PC-9 (cell line): ENCODE results near the gene HOATZ. TPM values are rescaled to one million over a fixed set of nuclear protein-coding genes. Genes with fewer than 3 reads are reported as not detected.

ENCODE experiments used
- BruUV-seq: library from RNA; stranded (reverse); fragments of 400-500 nt; replicated peaks from 2 replicates; lab custom pipeline; 2021; lab: Mats Ljungman, UMichigan
- CTCF ChIA-PET: fragments of 300-600 bp; sonication (Branson Sonifier 250); formaldehyde crosslinking; loops from one replicate; lab custom pipeline; 2022; ENCODE audit warnings: antibody characterized with exemption; lab: Charles Lee
- POLR2A ChIA-PET: fragments of 300-600 bp; sonication (Branson Sonifier 250); formaldehyde crosslinking; loops from one replicate; lab custom pipeline; 2022; ENCODE audit warnings: antibody characterized with exemption; ENCODE audit not compliant: unreplicated experiment; lab: Charles Lee
- DNase-seq, 2 experiments: peaks; one replicate each; pipeline versions ENCODE4 v3.0.0 to v3.0.0-alpha.2; 2015 to 2022; ENCODE audit warnings: mixed read lengths in 1 of 2
- H2AFZ ChIP-seq: fragments of 200-600 bp; sonication (generic); 2 replicates; pipeline ENCODE4 v1.8.1; 2017; ENCODE audit warnings: antibody characterized with exemption
- H3F3A ChIP-seq: fragments of 200-600 bp; sonication (generic); 2 replicates; pipeline ENCODE4 v1.8.1; 2017; ENCODE audit warnings: antibody characterized with exemption, mild to moderate bottlenecking, low read depth; ENCODE audit not compliant: insufficient read depth
- H3K27ac ChIP-seq: fragments of 200-600 bp; sonication (generic); 2 replicates; pipeline ENCODE4 v1.6.1; 2016; ENCODE audit warnings: mixed run types
- H3K27me3 ChIP-seq: fragments of 200-600 bp; sonication (generic); 2 replicates; pipeline ENCODE4 v1.6.1; 2016; ENCODE audit warnings: low read depth, mixed run types; ENCODE audit not compliant: insufficient read depth
- H3K36me3 ChIP-seq: fragments of 200-600 bp; sonication (generic); 2 replicates; pipeline ENCODE4 v1.6.1; 2016; ENCODE audit warnings: low read depth, mixed run types
- H3K4me1 ChIP-seq: fragments of 200-600 bp; sonication (generic); replicated peaks from 2 replicates; pipeline ENCODE4 v1.6.1; 2016; ENCODE audit warnings: mixed run types; ENCODE audit not compliant: insufficient read depth
- H3K4me2 ChIP-seq: fragments of 200-600 bp; sonication (generic); 2 replicates; pipeline ENCODE4 v1.6.1; 2017; ENCODE audit warnings: mixed run types
- H3K4me3 ChIP-seq: fragments of 200-600 bp; sonication (generic); 2 replicates; pipeline ENCODE4 v1.6.1; 2016; ENCODE audit warnings: mixed run types
- H3K79me2 ChIP-seq: fragments of 200-600 bp; sonication (generic); 2 replicates; pipeline ENCODE4 v1.6.1; 2017; ENCODE audit warnings: low read depth, mixed run types
- H3K9me2 ChIP-seq: fragments of 200-600 bp; sonication (generic); 2 replicates; pipeline ENCODE4 v1.8.1; 2017; ENCODE audit warnings: mild to moderate bottlenecking; ENCODE audit not compliant: insufficient read depth
- H3K9me3 ChIP-seq: fragments of 200-600 bp; sonication (generic); 2 replicates; pipeline ENCODE4 v1.8.1; 2016; ENCODE audit warnings: low read depth; ENCODE audit not compliant: insufficient read depth
- H4K20me1 ChIP-seq: fragments of 200-600 bp; sonication (generic); 2 replicates; pipeline ENCODE4 v1.8.1; 2017; ENCODE audit not compliant: insufficient read depth
- CTCF ChIP-seq: fragments of 200-600 bp; sonication (generic); conservative IDR thresholded peaks from 2 replicates; pipeline ENCODE4 v1.6.1; 2017; ENCODE audit warnings: mixed run types, antibody characterized with exemption, mild to moderate bottlenecking, moderate library complexity
- EZH2 ChIP-seq: fragments of 200-600 bp; sonication (generic); IDR thresholded peaks from 2 replicates; pipeline ENCODE4 v1.8.0; 2017; ENCODE audit warnings: antibody characterized with exemption, low read depth
- intact Hi-C: fragments of 100-400 bp; cut with micrococcal nuclease; formaldehyde crosslinking; loops from one replicate; pipeline ENCODE4 v1.10.0; 2022; ENCODE audit not compliant: unreplicated experiment
- total RNA-seq: library from RNA; stranded (reverse); gene quantifications from 2 replicates; pipeline ENCODE4 v1.2.3, GENCODE V29; 2021

HOATZ gene
- total RNA-seq, 1 experiment from 2014 or later: not detected

- H3K9me2 ChIP-seq: no peaks in the 10 kb centered on the region
- ChIA-PET POLR2A (no interaction called here), CTCF (no interaction called here)
- H3K4me2 ChIP-seq: peak overlapping the region; percentile 0; the same call in 1 of the 2 replicates
- no peak for TF ChIP-seq EZH2
- no peak for TF ChIP-seq CTCF
- no peak overlapping the region for H2AFZ ChIP-seq
- H3K36me3 ChIP-seq: no peaks in the 10 kb centered on the region
- peak; percentile 2 to 61 for DNase-seq
- no peaks in the 10 kb centered on the region for H4K20me1 ChIP-seq
- intact Hi-C loops: no loop called here
- no TSS peak for BruUV-seq
- H3K4me3 ChIP-seq: no peak overlapping the region
- H3F3A ChIP-seq: no peaks in the 10 kb centered on the region; the same call in 1 of the 2 replicates
- no peak overlapping the region for H3K27ac ChIP-seq
- no peaks in the 10 kb centered on the region for H3K79me2 ChIP-seq
- H3K4me1 ChIP-seq: peaks cover 20% of the 10 kb centered on the region
- no peaks in the 10 kb centered on the region for H3K27me3 ChIP-seq
- H3K9me3 ChIP-seq: no peaks in the 10 kb centered on the region
Measured at GRCh38 chr11:111526501-111526900, 11.9 kb downstream of the HOATZ start.

GRCh38 chr11:111527279-111527678 lies 12.7 kb downstream of the HOATZ start:
- no peak overlapping the region for H3K4me3 ChIP-seq
- peaks cover 28% of the 10 kb centered on the region for H3K4me1 ChIP-seq
- TF ChIP-seq CTCF: no peak
- no peak for TF ChIP-seq EZH2
- intact Hi-C loops: no loop called here
- no peaks in the 10 kb centered on the region for H3K36me3 ChIP-seq
- H3K27ac ChIP-seq: no peak overlapping the region
- no peaks in the 10 kb centered on the region for H4K20me1 ChIP-seq
- no peaks in the 10 kb centered on the region; the same call in 1 of the 2 replicates for H3F3A ChIP-seq
- H3K79me2 ChIP-seq: no peaks in the 10 kb centered on the region
- DNase-seq: no peak
- H3K27me3 ChIP-seq: no peaks in the 10 kb centered on the region
- CTCF ChIA-PET: no interaction called here
- POLR2A ChIA-PET: no interaction called here
- no peaks in the 10 kb centered on the region for H3K9me2 ChIP-seq
- no TSS peak for BruUV-seq
- no peaks in the 10 kb centered on the region for H3K9me3 ChIP-seq
- H3K4me2 ChIP-seq: no peak overlapping the region
- H2AFZ ChIP-seq: no peak overlapping the region

- POLR2A ChIA-PET: no interaction called here
- CTCF ChIA-PET: no interaction called here
- Histone ChIP-seq H3K36me3 (no peaks in the 10 kb centered on the region), H3K4me3 (no peak overlapping the region), H3K4me2 (no peak overlapping the region), H3K27ac (no peak overlapping the region), H3K27me3 (no peaks in the 10 kb centered on the region), H2AFZ (no peak overlapping the region), H3K79me2 (no peaks in the 10 kb centered on the region), H3K9me2 (no peaks in the 10 kb centered on the region), H4K20me1 (no peaks in the 10 kb centered on the region), H3K4me1 (peaks cover 30% of the 10 kb centered on the region), H3K9me3 (no peaks in the 10 kb centered on the region), H3F3A (no peaks in the 10 kb centered on the region; the same call in 1 of the 2 replicates)
- no peak for DNase-seq
- BruUV-seq: no TSS peak
- TF ChIP-seq CTCF: peak; percentile 24; the same call in 1 of the 2 replicates
- TF ChIP-seq EZH2: no peak
- intact Hi-C loops: no loop called here
Measured at GRCh38 chr11:111528557-111528956, 14.0 kb downstream of the HOATZ start.
